ENCODE measurements around the gene NPBWR2. TPM values are rescaled to one million over a fixed set of nuclear protein-coding genes. Genes with fewer than 3 reads are reported as not detected.
"Not testable (repeated sequence)": the region's sequence is repeated elsewhere in the genome, so short reads cannot be mapped to it uniquely, and the experiment has no call there.

The NPBWR2 gene
- total RNA-seq, 1 donor from 2014 or later = not detected

DNA sequence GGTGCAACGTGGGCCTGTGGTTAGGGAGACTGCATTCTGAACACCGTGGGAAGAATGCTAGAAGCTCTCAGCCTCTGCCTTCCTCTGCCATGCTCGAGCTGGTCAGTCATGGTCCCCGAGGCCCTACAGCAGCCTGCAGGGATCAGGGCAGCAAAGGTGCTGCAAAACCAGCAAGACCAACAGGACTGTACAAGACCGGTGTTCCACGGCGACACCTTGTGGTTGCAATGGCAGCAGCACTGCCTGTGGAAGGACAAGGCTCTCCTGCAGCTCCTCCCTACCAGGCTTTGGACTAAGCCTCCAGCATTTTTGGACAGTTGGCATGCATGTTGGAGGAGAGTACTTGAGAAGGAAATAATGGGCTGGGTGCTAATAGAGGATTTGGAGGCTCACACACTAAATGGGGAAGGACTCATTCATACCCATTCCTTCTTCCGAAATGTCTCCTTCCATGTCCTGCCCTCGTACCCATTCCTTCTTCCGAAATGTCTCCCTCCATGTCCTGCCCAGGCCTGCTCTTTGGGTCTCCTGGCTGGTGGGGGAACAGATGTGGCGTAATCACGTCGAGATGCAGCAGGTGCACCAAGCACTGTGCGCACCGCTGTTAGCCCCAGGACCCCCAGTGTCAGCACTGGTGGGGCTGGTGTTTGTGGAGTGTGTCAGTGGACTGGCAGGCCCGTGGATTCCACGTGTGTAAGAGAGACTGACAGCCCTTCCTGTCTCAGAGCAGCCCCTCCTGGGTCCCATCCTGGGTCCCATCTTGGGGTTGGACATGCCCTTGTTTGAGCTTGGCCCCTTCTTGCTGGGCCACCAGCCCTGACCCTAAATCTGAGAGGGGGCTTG lies 38.3 kb upstream of the NPBWR2 start:
- intact Hi-C loops (cut with DNase I) = no loop called here
- DNase-seq (ENCODE audit: low spot score) (no peak), ATAC-seq (no peak)

DNA sequence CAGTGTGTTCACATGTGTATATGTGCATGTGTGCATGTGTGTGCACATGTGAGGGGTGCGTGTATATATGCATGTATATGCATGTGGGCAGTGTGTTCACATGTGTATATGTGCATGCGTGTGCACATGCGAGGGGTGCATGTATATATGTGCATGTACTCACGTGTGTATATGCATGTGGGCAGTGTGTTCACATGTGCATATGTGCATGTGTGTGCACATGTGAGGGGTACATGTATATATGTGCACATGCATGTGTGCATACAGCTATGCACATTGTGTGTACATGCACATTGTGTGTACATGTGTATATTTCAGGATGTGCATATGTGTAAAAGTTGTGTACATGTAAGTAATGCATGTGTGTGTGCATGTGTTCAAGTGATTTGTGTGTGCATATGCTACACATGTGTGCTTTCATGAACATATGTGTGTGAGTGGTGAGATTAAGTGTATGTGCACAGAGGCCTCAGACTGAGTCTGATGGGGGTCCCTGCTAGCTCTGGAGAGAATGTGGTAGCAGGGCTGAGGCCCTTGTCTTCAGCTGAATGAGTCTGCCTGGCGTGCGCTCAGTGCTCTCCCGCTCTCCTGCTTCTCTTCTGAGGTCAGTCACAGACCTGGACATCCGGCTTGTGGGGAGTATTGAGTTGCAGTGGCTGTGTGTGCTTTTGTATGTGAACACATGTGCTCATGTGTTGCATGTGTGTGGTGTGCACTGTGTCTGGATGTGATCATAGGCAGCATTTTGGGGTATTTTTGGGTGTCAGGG lies 37.0 kb upstream of the NPBWR2 start:
- DNase-seq (ENCODE audit: low spot score) (peak; percentile 4), ATAC-seq (no peak)
- intact Hi-C loops (cut with DNase I) = no loop called here

DNA sequence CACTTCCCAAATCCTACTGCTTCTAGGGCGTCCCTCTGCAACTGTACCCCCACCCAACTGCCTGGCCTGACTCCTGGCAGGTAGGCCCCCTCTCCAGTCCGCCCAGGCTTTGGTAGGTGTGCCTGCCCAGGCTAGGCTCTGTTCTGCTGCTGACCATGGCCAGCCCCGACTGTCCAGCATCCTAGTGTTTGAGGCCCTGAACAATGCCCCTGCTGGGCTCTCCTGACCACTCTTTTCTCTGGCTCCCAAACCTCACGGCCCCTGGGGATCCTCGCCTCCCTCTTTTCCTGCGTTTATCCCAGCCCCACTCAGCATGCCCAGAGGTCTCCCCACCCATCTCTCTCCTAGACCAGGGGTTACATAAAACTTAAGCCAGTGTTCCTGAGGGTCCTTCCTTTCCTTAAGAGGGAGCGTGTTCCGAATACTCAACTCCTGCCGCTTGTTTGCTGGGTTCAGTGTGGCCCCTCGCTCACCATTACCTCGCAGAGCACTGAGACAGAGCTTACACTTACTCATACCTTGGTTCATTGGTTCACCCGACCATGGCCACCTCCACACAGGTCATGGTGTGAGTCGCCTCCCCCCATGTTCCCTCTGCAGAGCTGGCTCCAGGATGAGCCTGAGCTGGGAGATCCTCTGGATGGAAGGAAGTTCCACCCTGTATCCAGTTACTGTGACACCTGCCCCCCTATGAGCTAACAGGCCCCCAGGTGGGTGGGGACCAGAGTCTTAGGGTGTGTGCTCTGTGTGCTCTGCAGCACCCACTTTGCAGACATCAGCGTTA lies 35.8 kb upstream of the NPBWR2 start:
- DNase-seq (ENCODE audit: low spot score) (peak; percentile 42), ATAC-seq (no peak)
- intact Hi-C loops (cut with DNase I) = no loop called here

DNA sequence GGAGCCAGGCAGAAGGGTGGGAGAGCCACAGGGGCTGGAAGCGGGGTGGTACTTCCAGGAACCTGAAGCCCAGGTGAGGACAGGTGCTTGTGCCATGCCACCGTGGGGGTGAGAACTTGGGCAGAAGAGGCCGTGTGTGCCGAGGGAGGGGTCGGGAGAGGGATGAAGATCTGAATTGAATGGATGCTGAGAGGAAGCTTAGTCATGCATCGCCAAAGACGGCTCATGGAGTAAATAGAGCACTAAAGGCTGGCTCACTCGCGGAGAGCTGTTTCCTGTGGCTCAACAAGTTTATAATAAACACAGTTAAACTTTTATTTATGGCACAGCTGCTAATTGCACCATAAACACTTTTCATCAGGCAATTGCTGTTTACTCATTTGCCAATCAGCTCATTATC lies 35.2 kb upstream of the NPBWR2 start:
- intact Hi-C loops (cut with DNase I) = no loop called here
- ATAC-seq (no peak), DNase-seq (ENCODE audit: low spot score) (no peak)

DNA sequence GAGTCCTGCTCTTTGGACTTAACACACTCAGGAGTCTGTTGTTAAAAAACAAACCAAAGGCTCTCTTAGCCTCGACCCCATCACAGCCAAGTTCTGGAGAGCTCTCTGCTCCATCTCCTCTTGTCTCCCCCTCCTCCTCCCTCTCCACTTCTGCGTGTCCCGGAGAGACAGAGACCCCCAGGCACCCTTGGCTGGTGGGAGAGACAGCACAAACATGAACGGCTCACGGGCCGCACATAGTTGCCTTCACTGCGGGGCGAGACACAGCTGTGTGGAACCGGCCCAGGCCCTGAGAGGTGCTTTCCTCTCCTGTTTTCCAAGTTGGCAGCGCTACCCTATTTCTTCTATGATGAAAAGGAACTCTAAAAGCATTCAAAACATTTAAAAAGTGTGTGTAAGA lies 33.6 kb upstream of the NPBWR2 start:
- DNase-seq (ENCODE audit: low spot score) = peak; percentile 21
- intact Hi-C loops (cut with DNase I) = no loop called here
- no peak for ATAC-seq

DNA sequence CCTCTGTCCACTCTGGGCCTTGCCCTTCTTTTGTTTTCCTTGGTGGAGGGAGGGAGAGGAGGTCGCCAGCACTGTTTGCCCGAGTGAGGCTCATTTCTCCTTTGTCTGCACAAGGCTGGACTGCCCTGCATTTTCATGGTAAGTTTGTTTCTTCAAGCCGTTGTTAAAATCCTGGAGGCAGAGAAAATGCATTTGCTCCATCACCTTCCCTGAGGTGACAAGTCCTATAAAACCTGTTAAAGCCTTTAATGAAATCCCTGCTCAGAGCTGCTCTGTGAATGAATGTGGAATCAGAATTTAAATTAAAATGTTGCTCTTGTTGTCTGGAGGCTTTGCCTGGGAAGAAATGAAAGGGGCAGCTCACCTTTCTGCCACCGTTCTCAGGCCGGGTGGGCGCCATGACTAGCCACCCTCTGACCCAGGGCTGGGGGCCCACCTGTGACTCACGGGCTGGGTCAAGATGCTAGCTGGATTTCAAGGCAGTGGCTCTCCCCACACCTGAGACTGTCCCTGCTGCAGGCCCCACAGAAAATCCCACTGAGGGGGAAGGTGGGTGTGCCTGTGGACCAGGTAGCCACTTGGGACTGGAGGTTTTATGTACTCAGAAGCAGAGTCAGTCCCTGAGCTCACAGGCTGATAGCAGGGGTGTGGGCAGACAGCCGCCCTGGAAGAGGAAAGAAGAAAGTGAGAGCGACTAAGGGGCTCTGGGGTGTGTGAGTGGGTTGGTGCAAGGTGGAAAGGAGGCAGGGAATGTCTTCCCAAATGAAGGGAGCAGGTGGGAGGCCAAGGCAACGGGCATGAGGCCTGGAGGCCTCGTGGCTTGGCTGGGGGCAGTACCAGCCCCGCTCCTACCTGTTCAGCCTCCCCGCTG lies 32.9 kb upstream of the NPBWR2 start:
- ATAC-seq = no peak
- DNase-seq (ENCODE audit: low spot score) = peak; percentile 31
- intact Hi-C loops (cut with DNase I) = no loop called here

DNA sequence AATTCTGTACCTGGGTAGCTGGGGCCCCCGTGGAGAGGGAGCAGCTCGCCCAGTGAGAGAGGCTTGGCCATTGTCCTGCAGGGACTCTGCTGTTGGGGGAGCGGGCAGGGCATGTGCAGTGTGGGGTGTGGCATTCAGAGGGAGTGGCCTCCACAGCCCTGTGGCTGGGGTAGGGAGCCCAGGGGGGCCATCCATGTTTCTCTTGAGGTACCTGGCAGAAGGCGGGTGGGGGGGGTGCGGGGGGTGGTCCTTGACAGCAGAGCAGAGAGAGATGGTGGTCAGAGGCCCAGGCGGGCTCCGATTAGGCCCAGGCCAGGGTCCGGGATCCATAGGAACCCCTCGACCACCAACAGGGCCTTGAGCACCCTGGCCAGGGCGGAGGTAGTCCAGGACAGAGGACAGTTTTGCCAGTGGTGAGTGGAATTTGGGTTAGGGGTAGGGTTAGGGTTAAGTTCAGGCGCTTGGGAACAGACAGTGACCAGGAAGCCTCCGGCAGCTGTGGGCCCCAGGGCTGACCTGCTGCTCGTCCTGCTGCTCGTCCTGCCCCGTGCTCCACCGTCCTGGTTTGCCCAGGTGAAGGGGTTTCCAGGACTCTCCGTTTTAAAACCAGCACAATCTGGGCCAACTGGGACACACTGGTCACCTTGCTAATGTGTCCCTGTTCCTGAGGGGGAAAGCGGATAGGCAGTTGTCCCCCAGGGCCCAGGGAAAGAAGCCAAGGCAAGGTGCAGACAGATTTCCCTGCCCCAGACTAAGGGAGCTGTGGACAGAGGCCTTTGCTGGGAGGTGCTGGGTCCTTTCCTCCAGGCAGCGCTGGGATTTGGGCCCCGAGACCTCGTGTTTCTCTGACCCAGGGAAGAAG lies 32.1 kb upstream of the NPBWR2 start:
- ATAC-seq (no peak), DNase-seq (ENCODE audit: low spot score) (peak; percentile 19)
- intact Hi-C loops (cut with DNase I) = no loop called here

DNA sequence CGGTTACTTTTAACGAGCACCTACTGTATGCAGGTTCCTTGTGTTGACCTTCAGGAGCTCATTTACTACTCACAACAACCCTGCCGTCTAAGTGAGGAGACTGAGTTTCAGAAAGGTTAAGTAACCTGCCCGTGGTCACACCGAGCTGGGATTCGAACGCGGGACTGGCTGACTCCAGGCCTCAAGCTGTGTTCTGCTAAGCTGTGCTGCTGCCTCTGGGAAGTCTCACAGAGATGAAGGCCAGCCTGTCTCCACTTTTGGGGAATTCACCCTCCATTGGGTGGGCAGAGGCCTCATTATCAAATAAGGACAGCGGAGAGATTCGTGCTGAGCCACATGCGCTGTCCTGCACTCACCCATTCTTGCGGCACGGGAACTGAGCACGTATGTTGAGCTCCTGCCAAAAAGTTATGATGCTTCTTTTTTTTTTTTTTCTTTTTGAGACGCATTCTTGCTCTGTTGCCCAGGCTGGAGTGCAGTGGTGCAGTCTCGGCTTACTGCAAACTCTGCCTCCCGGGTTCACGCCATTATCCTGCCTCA lies 31.0 kb upstream of the NPBWR2 start:
- DNase-seq (ENCODE audit: low spot score) = no peak
- ATAC-seq = no peak
- intact Hi-C loops (cut with DNase I) = no loop called here

DNA sequence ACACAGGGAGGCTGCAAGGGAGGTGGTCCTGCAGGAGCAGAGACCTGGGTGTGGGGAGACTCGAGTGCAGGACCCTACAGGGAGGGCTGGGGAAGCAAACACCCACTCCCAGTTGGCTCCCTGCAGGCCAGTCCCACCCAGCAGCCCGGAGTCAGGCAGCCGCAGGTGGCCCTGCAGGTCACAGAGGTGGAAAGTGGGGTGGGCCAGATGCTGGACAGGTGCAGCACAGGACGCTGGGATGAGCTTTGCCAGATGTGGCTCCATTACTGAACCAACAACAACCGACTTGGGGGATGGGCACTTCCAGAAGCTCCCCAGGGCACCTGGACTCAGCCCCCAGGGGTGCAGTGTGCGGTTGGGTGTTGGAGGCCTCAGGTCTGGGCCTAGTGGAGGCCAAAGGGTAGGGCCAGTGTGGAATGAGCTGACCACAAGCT lies 30.2 kb upstream of the NPBWR2 start:
- DNase-seq (ENCODE audit: low spot score) (no peak), ATAC-seq (no peak)
- intact Hi-C loops (cut with DNase I) = no loop called here

DNA sequence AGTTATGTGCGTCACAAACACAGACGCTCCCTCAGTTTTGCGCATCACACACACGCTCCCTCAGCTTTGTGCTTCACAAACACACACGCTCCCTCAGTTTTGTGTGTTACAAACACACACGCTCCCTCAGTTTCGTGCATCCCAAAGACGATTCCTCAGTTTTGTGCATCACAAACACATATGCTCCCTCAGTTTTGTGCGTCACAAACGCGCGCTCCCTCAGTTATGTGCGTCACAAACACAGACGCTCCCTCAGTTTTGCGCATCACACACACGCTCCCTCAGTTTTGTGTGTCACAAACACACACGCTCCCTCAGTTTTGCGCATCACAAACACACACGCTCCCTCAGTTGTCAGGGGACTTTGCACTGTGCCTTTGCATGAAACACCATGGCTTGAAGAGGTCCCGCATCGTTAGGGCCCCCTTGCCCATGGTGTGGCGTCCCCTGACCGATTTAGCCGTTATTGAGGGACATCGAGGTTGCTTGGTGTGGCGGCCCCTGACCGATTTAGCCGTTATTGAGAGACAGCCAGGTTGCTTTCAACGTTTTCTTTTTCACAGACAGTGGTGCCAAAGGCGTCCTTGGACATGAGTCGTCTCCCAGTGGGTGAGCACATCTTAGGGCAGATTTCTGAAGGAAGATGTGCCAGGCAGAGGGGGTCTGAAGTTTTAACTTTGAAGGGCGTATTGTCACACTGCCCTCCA lies 28.8 kb upstream of the NPBWR2 start:
- ATAC-seq (no peak), DNase-seq (ENCODE audit: low spot score) (no peak)
- intact Hi-C loops (cut with DNase I) = no loop called here

DNA sequence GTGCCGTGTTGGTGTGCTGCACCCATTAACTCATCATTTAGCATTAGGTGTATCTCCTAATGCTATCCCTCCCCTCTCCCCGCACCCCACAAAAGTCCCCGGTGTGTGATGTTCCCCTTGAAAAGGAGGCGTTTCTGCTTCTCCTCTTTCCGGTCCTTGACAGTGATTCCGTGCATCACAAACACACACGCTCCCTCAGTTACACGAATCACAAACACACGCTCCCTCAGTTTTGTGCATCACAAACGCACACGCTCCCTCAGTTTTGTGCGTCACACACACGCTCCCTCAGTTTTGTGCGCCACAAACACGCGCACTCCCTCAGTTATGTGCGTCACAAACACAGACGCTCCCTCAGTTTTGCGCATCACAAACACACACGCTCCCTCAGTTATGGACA lies 27.4 kb upstream of the NPBWR2 start:
- ATAC-seq; DNase-seq (ENCODE audit: low spot score); intact Hi-C loops (cut with DNase I): not testable (repeated sequence)

DNA sequence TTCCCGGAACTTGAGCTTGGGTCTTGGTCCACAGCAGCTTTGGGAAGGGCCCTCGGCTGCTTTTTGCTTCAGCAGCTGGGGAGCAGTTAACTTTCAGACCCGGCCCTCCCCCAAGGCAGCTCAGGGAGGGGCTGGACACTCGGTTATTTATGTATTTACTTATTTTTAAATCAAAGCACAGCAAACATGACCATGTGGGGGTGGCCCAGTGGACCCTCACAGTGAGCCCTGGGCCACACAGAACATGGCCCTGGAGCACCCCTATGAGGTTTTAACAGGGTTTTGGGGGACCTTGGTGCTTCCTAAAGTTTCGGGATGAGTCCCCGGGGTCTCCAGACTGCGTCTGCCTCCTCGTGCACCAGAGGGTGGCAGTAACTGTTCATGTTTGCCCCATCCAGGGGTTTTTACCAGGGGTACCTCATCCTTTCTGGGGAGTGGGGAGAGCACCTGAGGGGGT lies 26.6 kb upstream of the NPBWR2 start:
- ATAC-seq = no peak
- intact Hi-C loops (cut with DNase I) = no loop called here
- no peak for DNase-seq (ENCODE audit: low spot score)

DNA sequence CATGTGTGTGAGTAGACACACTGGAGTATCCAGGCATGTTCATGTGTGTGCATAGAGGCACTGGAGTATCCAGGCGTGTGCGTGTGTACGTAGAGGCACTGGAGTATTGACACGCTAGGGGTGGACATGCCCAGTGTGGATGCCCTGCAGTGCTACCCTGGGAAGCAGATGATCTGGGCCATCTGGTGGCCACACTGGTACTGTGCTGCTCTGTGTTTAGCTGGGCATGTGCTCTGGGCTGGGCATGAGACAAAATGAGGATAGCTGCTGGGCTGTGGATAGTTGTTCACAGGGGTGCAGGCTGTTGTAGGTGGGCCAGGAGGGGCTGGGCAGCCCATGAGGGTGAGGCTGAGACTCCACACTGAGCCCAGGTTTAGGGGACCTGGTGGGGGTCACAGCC lies 24.0 kb upstream of the NPBWR2 start:
- intact Hi-C loops (cut with DNase I) = no loop called here
- ATAC-seq = no peak
- DNase-seq (ENCODE audit: low spot score) = no peak

DNA sequence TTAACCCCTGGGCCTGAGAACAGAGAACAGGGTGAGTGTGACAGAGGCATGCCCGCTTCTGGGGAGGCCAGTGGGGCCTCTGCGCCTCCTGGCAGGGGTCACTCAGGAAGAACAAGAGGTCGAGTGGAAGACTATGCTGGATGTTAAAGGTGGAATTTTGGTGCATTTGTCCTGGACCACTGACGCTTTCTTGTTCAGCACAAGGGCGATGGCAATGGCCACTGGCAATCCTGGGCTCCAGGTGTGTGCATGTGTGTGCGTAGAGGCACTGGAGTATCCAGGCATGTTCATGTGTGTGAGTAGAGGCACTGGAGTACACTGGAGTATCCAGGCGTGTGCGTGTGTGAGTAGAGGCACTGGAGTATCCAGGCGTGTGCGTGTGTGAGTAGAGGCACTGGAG lies 23.5 kb upstream of the NPBWR2 start:
- ATAC-seq = no peak
- intact Hi-C loops (cut with DNase I) = no loop called here
- no peak for DNase-seq (ENCODE audit: low spot score)

DNA sequence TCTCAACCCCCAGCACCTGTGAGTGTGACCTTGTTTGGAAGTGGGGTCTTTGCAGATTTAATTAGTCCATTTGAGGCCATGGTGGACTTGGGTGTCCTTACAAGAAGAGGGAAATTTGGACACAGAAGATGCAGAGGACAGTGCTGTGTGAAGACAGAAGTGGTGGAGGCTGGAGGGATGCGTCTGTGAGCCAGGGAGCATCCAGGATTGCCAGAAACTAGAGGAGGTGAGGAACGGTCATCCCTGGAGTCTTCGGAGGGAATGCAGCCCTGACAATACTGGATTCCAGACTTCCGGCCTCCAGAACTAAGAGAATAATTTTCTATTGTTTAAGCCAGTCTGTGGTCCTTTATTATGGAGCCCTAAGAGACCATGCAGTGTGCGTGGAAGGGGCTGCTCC lies 22.9 kb upstream of the NPBWR2 start:
- no peak for ATAC-seq
- no peak for DNase-seq (ENCODE audit: low spot score)
- intact Hi-C loops (cut with DNase I) = no loop called here

DNA sequence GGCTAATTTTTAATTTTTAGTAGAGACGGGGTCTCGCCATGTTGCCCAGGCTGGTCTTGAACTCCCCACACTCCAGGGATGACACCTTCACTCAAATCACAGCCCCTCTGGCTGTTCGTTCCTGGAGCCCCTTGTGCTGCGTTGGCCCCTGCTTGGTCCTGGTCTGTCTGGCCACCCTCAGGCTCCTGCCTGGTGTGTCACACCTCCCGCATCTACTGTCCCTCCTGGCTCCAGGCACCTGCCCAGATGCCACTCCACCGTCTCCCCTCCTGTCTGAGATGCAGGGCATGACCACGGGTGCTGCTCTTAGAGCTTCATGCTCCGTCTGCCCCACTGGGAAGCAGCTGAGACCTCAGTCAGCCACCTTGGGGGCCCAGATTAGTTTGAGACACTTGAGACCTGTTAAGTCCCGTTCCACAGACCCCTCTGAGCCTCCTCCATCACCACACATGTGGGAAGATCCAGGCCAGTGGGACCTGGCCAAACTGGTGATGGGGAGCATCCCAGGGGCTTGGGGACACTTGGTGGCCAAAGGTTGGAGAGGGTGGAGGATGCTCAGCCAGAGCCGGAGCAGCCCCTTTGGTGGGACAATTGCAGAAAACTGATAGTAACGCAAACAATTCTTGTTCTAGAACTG lies 21.9 kb upstream of the NPBWR2 start:
- intact Hi-C loops (cut with DNase I) = no loop called here
- no peak for ATAC-seq
- peak; percentile 5 for DNase-seq (ENCODE audit: low spot score)

Measured in sciatic nerve (tissue), 2 donors.